ENCODE results near the gene SRP68.

DNA sequence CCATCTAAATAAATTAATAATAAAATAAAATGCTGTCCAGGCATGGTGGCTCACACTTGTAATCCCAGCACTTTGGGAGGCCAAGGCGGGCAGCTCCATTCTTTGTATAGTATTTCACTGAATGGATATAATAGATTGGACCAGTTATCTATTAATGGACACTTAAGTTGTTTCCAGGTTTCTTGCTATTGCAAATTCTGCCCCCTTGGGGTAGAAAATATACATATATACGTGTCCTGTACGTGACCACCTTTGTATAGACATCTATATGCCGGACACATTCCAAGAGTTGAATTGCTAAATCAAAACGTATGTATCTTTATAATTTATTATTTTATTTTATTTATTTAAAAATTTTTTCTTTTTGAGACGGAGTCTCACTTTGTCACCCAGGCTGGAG is 35.2 kb upstream of the SRP68 start:
- TF ChIP-seq, protein P1, sequence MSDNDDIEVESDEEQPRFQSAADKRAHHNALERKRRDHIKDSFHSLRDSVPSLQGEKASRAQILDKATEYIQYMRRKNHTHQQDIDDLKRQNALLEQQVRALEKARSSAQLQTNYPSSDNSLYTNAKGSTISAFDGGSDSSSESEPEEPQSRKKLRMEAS (CRISPR knock-in tag; IDR thresholded peaks at IDR 0.05), result no peak
- TF ChIP-seq, protein P2, sequence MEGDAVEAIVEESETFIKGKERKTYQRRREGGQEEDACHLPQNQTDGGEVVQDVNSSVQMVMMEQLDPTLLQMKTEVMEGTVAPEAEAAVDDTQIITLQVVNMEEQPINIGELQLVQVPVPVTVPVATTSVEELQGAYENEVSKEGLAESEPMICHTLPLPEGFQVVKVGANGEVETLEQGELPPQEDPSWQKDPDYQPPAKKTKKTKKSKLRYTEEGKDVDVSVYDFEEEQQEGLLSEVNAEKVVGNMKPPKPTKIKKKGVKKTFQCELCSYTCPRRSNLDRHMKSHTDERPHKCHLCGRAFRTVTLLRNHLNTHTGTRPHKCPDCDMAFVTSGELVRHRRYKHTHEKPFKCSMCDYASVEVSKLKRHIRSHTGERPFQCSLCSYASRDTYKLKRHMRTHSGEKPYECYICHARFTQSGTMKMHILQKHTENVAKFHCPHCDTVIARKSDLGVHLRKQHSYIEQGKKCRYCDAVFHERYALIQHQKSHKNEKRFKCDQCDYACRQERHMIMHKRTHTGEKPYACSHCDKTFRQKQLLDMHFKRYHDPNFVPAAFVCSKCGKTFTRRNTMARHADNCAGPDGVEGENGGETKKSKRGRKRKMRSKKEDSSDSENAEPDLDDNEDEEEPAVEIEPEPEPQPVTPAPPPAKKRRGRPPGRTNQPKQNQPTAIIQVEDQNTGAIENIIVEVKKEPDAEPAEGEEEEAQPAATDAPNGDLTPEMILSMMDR (IDR thresholded peaks at IDR 0.05 in 2 of 3, conservative IDR thresholded peaks at IDR 0.05 in 1 of 3; ENCODE audit: insufficient read depth in 2 of 3, low read depth in 1 of 3, low read length in 3 of 3), result peak; percentile 1 to 61 (median 37); a peak in 4 of 6 replicates
- TF ChIP-seq ZNF274 (IDR thresholded peaks at IDR 0.05; ENCODE audit: borderline replicate concordance, low read depth, low read length), result no peak
- no peak for TF ChIP-seq JUND (IDR thresholded peaks at IDR 0.05; ENCODE audit: borderline replicate concordance, low read depth, low read length)
- no peak for TF ChIP-seq JUND (tag; IDR thresholded peaks at IDR 0.05; ENCODE audit: borderline replicate concordance, low read depth, low read length)
